IPS-18a (cell line): Measurements from ENCODE around the gene CCS.
"Not testable (repeated sequence)": the region's sequence is repeated elsewhere in the genome, so short reads cannot be mapped to it uniquely, and the experiment has no call there.

Experiments
- H3K27ac ChIP-seq: one replicate; pipeline ENCODE4 v1.5.1; 2013; ENCODE audit warnings: low read length
- H3K27me3 ChIP-seq: one replicate; pipeline ENCODE4 v1.6.1; 2013; ENCODE audit warnings: mild to moderate bottlenecking, low read length; ENCODE audit not compliant: control insufficient read depth, insufficient read depth
- H3K36me3 ChIP-seq: one replicate; pipeline ENCODE4 v1.6.1; 2013; ENCODE audit warnings: low read depth, low read length; ENCODE audit not compliant: control insufficient read depth
- H3K4me1 ChIP-seq: one replicate; pipeline ENCODE4 v1.6.1; 2013; ENCODE audit warnings: low read depth, low read length; ENCODE audit not compliant: control insufficient read depth
- H3K4me3 ChIP-seq: one replicate; pipeline ENCODE4 v1.5.1; 2013; ENCODE audit warnings: low read length
- H3K9ac ChIP-seq: one replicate; pipeline ENCODE4 v1.6.1; 2013; ENCODE audit warnings: mild to moderate bottlenecking, low read length, moderate library complexity
- H3K9me3 ChIP-seq: one replicate; pipeline ENCODE4 v1.6.1; 2013; ENCODE audit warnings: low read depth, low read length; ENCODE audit not compliant: control insufficient read depth

The CCS gene

GRCh38 chr11:66581261-66581660 is 11.7 kb upstream of the CCS start:
- H3K36me3 ChIP-seq = peaks cover 42% of the 10 kb centered on the region
- H3K27me3 ChIP-seq = no peaks in the 10 kb centered on the region
- peaks cover 5% of the 10 kb centered on the region for H3K9me3 ChIP-seq
- H3K4me3 ChIP-seq = no peak overlapping the region
- H3K4me1 ChIP-seq = no peaks in the 10 kb centered on the region
- H3K9ac ChIP-seq = no peak overlapping the region
- no peak overlapping the region for H3K27ac ChIP-seq

- H3K4me3 ChIP-seq, H3K9ac ChIP-seq, H3K9me3 ChIP-seq, H3K4me1 ChIP-seq, H3K27me3 ChIP-seq, H3K27ac ChIP-seq: not testable (repeated sequence)
- H3K36me3 ChIP-seq = peaks cover 39% of the 10 kb centered on the region
Observed at GRCh38 chr11:66582565-66583147, 10.3 kb upstream of the CCS start.

GRCh38 chr11:66585447-66585846 is 7.5 kb upstream of the CCS start:
- not testable (repeated sequence) for H3K27ac ChIP-seq, H3K9me3 ChIP-seq, H3K9ac ChIP-seq, H3K4me1 ChIP-seq, H3K4me3 ChIP-seq, H3K27me3 ChIP-seq
- H3K36me3 ChIP-seq = peaks cover 16% of the 10 kb centered on the region

- Histone ChIP-seq H3K4me1 (no peaks in the 10 kb centered on the region), H3K27ac (no peak overlapping the region), H3K9me3 (peaks cover 2% of the 10 kb centered on the region), H3K36me3 (peaks cover 9% of the 10 kb centered on the region), H3K27me3 (no peaks in the 10 kb centered on the region), H3K4me3 (no peak overlapping the region), H3K9ac (no peak overlapping the region)
Observed at GRCh38 chr11:66586136-66586535, 6.8 kb upstream of the CCS start.

DNA sequence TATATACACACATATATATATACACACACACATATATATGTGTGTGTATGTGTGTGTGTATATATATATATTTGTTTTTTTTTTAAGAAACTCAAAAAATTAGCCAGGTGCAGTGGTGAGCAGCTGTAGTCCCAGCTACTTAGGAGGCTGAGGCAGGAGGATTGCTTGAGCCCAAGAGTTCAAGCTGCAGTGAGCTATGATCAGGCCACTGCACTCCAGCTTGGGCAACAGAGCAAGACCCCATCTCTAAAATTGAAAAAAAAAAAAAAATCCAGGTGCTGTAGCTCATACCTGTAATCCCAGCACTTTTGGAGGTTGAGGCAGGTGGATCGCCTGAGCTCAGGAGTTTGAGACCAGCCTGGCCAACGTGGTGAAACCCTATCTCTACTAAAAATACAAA is 3.7 kb upstream of the CCS start:
- H3K27ac ChIP-seq, H3K4me3 ChIP-seq, H3K36me3 ChIP-seq, H3K27me3 ChIP-seq, H3K9ac ChIP-seq, H3K9me3 ChIP-seq: not testable (repeated sequence)
- peaks cover 13% of the 10 kb centered on the region for H3K4me1 ChIP-seq

GRCh38 chr11:66589996-66590675 is 2.8 kb upstream of the CCS start:
- H3K9me3 ChIP-seq = no peaks in the 10 kb centered on the region
- no peak overlapping the region for H3K27ac ChIP-seq

DNA sequence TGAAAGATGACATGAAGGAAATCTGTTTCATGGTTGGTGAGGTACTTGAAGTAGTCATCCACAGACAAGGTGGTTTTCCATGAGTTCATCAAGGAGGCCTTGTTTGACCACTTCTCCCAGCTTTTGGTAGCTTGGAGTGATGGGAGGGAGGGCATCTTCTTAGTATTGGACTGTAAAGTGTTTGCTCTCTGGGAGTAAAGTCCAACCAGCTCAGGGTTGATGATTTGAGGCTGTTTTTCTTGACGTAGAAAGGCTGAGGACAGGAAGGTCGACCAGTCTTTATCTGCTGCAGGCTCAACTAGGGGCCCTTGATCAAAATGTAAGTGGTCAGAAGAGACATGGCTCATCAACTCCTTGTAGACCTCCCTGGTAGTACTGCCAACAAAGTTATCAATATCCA is 1.8 kb upstream of the CCS start:
- Histone ChIP-seq H3K36me3 (no peaks in the 10 kb centered on the region), H3K4me3 (no peak overlapping the region), H3K9ac (no peak overlapping the region), H3K4me1 (peaks cover 13% of the 10 kb centered on the region), H3K9me3 (no peaks in the 10 kb centered on the region), H3K27ac (no peak overlapping the region), H3K27me3 (no peaks in the 10 kb centered on the region)

More at GRCh38 chr11:66589996-66590675, 2.8 kb upstream of the CCS start:
- no peaks in the 10 kb centered on the region for H3K36me3 ChIP-seq
- H3K4me3 ChIP-seq = no peak overlapping the region
- no peak overlapping the region for H3K9ac ChIP-seq
- H3K27me3 ChIP-seq = no peaks in the 10 kb centered on the region
- peaks cover 13% of the 10 kb centered on the region for H3K4me1 ChIP-seq

DNA sequence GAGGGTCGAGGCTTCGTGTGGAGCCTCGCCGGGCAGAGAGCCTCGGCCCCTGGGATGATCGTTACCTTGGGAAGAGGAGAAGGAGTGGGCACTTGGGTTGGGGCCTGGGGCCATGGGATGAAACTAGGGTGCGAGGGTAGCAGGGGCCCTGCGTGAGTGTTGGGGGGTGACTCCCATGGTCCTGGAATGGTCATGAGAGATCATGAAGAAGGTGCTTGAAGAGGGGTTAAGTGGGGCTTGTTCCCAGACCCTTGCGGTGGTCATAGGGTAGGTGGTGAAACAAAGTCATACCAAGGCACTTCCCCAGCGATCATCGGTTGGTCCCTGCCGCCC is 284 bp downstream of the CCS start:
- Histone ChIP-seq H3K36me3 (no peaks in the 10 kb centered on the region), H3K4me3 (peak overlapping the region; percentile 75), H3K9ac (peak overlapping the region; percentile 63), H3K27me3 (no peaks in the 10 kb centered on the region), H3K9me3 (no peaks in the 10 kb centered on the region), H3K27ac (no peak overlapping the region), H3K4me1 (peaks cover 13% of the 10 kb centered on the region)

- H3K4me3 ChIP-seq = peak overlapping the region; percentile 75
- peaks cover 13% of the 10 kb centered on the region for H3K4me1 ChIP-seq
- H3K36me3 ChIP-seq = no peaks in the 10 kb centered on the region
- no peaks in the 10 kb centered on the region for H3K9me3 ChIP-seq
- no peaks in the 10 kb centered on the region for H3K27me3 ChIP-seq
- no peak overlapping the region for H3K27ac ChIP-seq
- peak overlapping the region; percentile 63 for H3K9ac ChIP-seq
Observed at GRCh38 chr11:66593650-66594049, 665 bp downstream of the CCS start.

DNA sequence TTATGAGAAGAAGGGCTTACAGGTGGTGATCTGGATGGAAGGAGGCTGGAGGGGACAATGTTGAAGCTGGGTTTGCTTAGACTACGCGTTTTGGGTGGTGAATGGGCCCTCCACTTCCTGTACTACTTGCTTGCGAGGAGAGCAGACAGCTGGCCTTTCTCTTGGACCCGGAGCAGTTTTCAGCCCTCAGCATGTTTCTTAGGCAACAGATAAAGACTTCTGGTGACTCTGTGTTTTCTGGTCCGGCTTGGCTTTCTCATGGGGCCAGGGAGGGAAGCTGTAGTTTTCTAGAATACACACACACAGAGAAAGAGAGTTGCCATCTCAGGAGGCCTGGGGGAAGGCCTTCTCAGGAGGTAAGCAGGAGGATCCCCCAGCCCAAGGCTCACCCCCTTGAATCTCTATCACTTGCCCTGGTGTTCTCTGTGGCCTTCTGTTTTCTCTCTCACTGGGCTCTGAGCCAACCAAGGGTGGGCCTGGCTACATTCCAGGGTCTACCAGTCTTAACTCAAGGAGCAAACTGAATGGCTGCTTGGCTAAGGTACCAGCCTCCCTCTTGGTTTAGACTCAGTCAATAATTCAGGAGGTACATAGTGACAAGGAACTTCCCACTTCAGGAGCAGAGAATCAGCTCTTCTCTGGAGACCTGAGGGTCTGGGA is 2.4 kb downstream of the CCS start:
- peaks cover 8% of the 10 kb centered on the region for H3K36me3 ChIP-seq
- no peaks in the 10 kb centered on the region for H3K27me3 ChIP-seq
- no peak overlapping the region for H3K4me3 ChIP-seq
- H3K4me1 ChIP-seq = peaks cover 13% of the 10 kb centered on the region
- H3K9ac ChIP-seq = no peak overlapping the region
- H3K9me3 ChIP-seq = no peaks in the 10 kb centered on the region
- no peak overlapping the region for H3K27ac ChIP-seq

- no peaks in the 10 kb centered on the region for H3K9me3 ChIP-seq
- H3K27me3 ChIP-seq = no peaks in the 10 kb centered on the region
- peaks cover 8% of the 10 kb centered on the region for H3K36me3 ChIP-seq
- no peak overlapping the region for H3K27ac ChIP-seq
- H3K4me3 ChIP-seq = no peak overlapping the region
- no peaks in the 10 kb centered on the region for H3K4me1 ChIP-seq
- no peak overlapping the region for H3K9ac ChIP-seq
Observed at GRCh38 chr11:66598993-66599392, 6.0 kb downstream of the CCS start.

DNA sequence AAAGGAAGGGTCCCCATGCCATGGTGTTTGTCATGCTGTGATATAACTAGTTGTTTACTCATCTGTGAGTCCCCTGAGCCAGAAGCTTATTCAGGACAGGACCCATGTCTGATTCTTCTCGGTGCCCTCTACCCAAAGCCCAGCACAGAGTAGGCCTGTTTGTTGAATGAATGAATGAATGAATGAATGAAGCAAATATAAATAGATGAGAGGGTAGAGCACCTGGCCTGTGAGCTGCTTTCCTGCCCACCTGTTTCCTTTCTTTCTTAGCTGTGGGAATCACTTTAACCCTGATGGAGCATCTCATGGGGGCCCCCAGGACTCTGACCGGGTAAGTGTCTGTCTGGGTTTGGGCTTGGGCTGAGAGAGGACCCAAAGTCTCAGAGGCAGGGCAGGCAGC is 7.2 kb downstream of the CCS start:
- no peak overlapping the region for H3K27ac ChIP-seq
- no peaks in the 10 kb centered on the region for H3K4me1 ChIP-seq
- peaks cover 17% of the 10 kb centered on the region for H3K36me3 ChIP-seq

More for the DNA sequence above, 7.2 kb downstream of the CCS start:
- Histone ChIP-seq H3K4me3 (no peak overlapping the region), H3K9ac (no peak overlapping the region), H3K27me3 (no peaks in the 10 kb centered on the region), H3K9me3 (no peaks in the 10 kb centered on the region)
